NB4 (cell line): ENCODE results near the gene RDX.

Experiments used
- DNase-seq: peaks from one replicate; pipeline ENCODE4 v3.0.0; 2010; ENCODE audit warnings: low read depth
- H3K4me3 ChIP-seq: one replicate; pipeline ENCODE4 v1.5.1; 2011; ENCODE audit warnings: mild to moderate bottlenecking, low read depth, low read length, moderate library complexity
- CTCF ChIP-seq: IDR thresholded peaks from one replicate; pipeline ENCODE4 v1.5.1; 2012; ENCODE audit warnings: low read depth, low read length
- MAX ChIP-seq: IDR thresholded peaks from 2 replicates; pipeline ENCODE4 v1.6.1; 2011; ENCODE audit warnings: low read depth, low read length
- MYC ChIP-seq: IDR thresholded peaks from 2 replicates; pipeline ENCODE4 v1.6.1; 2011; ENCODE audit warnings: low read depth, low read length
- POLR2A ChIP-seq: IDR thresholded peaks from 2 replicates; pipeline ENCODE4 v1.6.1; 2011; ENCODE audit warnings: mild to moderate bottlenecking; ENCODE audit not compliant: insufficient read length; ENCODE audit errors: extremely low read depth

Gene RDX

GRCh38 chr11:110249066-110249465 lies 47.3 kb downstream of the RDX start:
- TF ChIP-seq MYC, result no peak
- peak; percentile 5 for TF ChIP-seq CTCF
- no peak overlapping the region for H3K4me3 ChIP-seq
- no peak for DNase-seq

GRCh38 chr11:110243791-110244190 lies 52.6 kb downstream of the RDX start:
- TF ChIP-seq POLR2A (no peak), MAX (no peak), CTCF (no peak), MYC (no peak)
- H3K4me3 ChIP-seq, result no peak overlapping the region
- DNase-seq, result peak; percentile 17

GRCh38 chr11:110242746-110243145 lies 53.7 kb downstream of the RDX start:
- H3K4me3 ChIP-seq, result no peak overlapping the region
- TF ChIP-seq CTCF, result no peak
- TF ChIP-seq MYC, result no peak
- DNase-seq, result no peak

- DNase-seq, result peak; percentile 11
- TF ChIP-seq POLR2A (no peak), MAX (no peak), MYC (no peak), CTCF (no peak)
- H3K4me3 ChIP-seq, result no peak overlapping the region
Measured at GRCh38 chr11:110242188-110242587, 54.2 kb downstream of the RDX start.

GRCh38 chr11:110235966-110236365 lies 60.4 kb downstream of the RDX start:
- no peak overlapping the region for H3K4me3 ChIP-seq
- TF ChIP-seq MYC (no peak), CTCF (no peak), POLR2A (no peak), MAX (no peak)
- DNase-seq, result no peak

- no peak for DNase-seq
- no peak overlapping the region for H3K4me3 ChIP-seq
- no peak for TF ChIP-seq POLR2A
- TF ChIP-seq MAX, result no peak
- no peak for TF ChIP-seq MYC
Measured at GRCh38 chr11:110230377-110230776, 66.0 kb downstream of the RDX start.
